Choroid plexus epithelial cell (primary cell): ENCODE results near the gene SLC38A2.

ENCODE experiments used
- DNase-seq: peaks from one replicate; pipeline ENCODE4 v3.0.0-alpha.2; 2010; ENCODE audit warnings: low read depth
- H3K4me3 ChIP-seq: 2 replicates; pipeline ENCODE4 v1.5.1; 2011; ENCODE audit warnings: low read depth, mild to moderate bottlenecking, control low read depth, low read length, moderate library complexity
- TF ChIP-seq, protein P1 (sequence below): conservative IDR thresholded peaks from 2 replicates; pipeline ENCODE4 v1.5.1; 2011; ENCODE audit warnings: low read depth, mild to moderate bottlenecking, control low read depth, inconsistent platforms, low read length, moderate library complexity

The SLC38A2 gene

DNA sequence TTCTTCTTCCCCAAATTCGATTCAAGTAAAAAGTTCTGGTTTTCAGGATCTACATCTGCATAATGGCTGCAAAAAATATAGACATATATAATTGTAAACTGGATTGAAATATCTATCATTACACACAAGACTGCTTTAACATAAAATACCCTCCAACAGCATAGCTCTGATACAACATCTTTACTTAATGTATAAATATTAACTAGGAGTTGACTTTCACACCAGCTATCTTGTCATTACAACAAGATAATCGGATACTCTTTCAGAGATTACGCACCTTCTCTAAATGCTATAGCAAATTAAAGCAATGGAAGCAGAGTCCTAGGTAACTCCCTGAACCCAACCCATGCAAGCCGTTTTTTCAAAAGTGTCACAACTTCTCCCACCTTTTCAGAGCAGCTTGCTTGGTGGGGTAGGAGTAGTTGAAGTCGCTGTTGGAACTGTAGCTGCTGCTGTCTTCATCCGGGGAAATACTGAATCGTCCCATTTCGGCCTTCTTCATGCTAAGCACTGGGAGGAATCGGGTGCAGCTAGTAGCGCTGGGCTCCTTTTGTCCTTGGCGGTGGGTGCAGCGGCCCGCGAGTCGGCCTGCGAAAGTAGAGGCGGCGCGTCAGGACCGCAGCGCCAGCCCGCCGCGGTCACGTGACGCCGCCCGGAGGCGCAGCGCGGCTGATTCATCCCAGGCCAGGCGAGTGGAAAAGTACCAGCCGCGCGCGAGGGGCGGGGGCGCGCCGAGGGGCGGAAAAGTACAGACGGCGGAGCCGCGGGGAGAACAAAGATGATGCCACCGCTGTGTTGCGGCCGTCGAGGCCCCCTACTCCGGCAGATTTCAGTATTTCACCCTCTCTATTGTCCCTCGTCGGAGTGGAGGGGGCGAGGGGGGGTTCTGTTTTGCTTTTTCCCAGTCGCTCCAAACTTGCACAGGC is 1.5 kb downstream of the SLC38A2 start:
- peak; percentile 92 for DNase-seq
- H3K4me3 ChIP-seq: peak overlapping the region; percentile 69
- TF ChIP-seq, protein P1, sequence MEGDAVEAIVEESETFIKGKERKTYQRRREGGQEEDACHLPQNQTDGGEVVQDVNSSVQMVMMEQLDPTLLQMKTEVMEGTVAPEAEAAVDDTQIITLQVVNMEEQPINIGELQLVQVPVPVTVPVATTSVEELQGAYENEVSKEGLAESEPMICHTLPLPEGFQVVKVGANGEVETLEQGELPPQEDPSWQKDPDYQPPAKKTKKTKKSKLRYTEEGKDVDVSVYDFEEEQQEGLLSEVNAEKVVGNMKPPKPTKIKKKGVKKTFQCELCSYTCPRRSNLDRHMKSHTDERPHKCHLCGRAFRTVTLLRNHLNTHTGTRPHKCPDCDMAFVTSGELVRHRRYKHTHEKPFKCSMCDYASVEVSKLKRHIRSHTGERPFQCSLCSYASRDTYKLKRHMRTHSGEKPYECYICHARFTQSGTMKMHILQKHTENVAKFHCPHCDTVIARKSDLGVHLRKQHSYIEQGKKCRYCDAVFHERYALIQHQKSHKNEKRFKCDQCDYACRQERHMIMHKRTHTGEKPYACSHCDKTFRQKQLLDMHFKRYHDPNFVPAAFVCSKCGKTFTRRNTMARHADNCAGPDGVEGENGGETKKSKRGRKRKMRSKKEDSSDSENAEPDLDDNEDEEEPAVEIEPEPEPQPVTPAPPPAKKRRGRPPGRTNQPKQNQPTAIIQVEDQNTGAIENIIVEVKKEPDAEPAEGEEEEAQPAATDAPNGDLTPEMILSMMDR: no peak

DNA sequence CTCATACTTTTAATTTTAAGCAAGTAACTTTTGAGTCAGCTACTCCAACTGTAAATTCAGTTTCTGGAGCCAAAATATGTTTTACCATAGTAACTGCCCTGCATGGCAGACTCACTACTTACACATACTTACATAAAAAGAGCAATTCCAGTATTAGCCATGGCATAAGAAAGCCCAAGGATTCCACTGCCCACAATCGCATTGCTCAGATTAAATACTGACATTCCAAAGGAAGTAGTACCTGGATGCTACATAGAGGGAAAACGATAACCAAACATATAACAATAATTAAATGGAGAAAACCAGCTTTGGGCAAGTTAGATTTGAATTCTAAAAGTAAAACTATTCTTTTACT is 2.2 kb downstream of the SLC38A2 start:
- peak; percentile 30 for DNase-seq
- H3K4me3 ChIP-seq: peak overlapping the region; percentile 69
- TF ChIP-seq, protein P1: no peak

DNA sequence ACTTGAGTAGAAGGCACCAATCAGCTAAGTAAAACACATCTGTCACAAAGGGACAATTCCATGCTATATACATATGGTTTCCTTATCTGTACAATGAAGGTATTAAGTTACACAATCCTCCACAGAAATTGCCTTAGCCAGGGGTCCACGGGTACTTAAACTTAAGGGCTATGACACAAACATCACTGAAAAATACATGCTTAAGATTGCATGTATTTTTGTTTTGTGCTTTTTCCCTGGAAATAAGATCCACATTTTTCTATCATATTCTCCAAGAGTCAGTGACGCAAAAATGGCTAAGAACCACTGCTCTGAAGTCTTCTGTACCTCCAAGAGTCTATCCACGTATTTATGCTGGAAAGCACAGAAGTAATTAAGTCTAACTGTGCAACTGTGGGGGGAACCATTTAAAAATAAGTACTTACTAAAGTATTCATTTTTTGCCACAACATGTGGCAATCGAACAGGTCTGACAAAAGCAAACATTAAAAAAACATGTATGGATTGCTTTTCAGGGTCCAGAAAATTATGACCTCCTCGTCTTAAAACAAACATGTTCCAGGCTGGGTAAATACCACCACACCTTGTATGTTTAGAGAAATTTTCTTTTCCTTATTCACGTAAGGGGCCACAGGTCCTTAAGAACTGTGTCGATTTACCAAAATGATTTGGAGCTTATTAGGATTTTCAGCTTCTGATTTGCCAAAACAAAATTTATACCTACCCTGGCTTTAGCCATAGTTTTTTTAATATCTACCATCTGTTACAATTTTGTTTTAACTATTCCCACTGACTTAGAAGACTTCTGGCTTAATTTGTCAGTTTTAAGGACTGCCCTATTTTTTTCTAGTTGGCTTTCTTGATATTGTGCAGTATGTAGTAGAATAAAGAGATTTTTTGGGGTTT is 2.8 kb downstream of the SLC38A2 start:
- TF ChIP-seq, protein P1: no peak
- H3K4me3 ChIP-seq: peak overlapping the region; percentile 69
- peak; percentile 51 for DNase-seq

DNA sequence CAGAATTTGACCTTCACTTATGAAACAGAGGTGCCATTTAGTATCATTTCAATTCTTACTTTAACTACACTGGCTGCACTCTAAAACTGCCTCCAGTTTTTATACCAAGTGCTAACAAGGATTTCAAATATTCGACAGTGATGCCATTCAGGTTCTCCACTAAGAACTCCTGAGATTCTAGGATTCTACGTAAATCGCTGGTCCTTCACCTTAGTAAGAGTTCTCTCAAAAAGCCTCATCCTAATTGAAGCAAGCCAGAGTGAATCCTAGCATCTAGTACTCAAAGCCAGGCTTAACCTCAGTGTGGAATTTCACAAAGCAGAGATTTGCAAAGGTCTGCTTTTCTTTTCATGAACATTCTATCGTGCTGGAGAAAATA is 3.5 kb downstream of the SLC38A2 start:
- TF ChIP-seq, protein P1: no peak
- H3K4me3 ChIP-seq: peak overlapping the region; percentile 69
- DNase-seq: peak; percentile 31

DNA sequence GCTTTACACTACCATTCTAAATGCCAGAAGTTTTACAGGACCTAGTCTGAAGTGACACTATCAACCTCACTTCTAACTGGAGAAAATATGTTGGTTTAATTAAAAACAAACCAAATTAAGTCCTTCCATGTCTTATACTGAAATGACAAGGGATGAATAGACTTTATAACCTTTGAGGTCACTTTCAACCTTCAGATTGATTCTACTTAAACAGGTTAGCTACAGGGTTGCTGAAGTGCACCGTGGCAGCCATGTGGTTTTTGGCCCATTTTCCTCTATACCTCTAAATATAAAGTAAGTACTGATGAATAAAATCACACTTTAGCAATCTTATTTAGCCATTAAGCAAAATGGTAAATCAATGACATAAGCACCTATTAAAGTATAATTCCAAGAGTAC is 3.9 kb downstream of the SLC38A2 start:
- TF ChIP-seq, protein P1: no peak
- peak; percentile 26 for DNase-seq
- peak overlapping the region; percentile 69 for H3K4me3 ChIP-seq

DNA sequence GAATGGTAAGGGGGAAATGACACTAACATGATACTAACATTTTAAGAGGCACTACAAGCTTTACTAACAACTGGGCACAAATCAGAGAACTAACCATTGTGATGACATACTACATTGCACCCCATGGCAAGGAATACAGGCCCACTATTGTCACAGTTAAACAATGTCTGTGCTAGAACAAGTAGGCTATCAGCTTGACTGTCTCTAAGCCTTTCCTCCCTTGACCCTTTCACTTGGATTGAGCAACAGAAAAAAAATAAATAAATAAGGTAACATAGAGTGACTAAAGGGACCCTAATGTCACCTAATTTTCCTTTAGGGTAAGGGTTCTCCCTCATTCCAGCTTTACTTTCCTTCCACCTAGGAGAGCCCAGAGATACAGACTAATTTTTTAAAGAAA is 4.4 kb downstream of the SLC38A2 start:
- H3K4me3 ChIP-seq: peak overlapping the region; percentile 69
- TF ChIP-seq, protein P1: no peak
- peak; percentile 37 for DNase-seq
